ENCODE data around the gene BCORL1.

DNA sequence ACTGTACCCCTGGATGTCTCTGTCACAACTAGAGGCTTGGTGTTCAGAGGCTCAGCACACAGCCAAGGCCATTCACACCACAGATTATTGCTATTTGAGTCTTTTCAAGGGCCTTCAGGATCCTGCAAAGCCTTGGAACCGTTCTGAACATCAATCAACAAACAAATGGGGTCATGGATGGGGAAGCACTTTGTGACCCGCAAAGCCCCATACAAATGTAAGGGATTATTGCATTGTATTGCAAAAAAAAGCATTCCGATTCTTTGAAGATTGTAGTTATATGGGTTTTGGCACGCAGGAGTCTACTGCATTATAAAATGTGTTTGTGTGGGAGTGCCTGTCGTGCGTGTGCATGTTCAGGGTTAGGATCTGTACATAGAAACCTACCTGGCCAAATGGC lies 17.3 kb upstream of the BCORL1 start:
- TF ChIP-seq, protein P1, sequence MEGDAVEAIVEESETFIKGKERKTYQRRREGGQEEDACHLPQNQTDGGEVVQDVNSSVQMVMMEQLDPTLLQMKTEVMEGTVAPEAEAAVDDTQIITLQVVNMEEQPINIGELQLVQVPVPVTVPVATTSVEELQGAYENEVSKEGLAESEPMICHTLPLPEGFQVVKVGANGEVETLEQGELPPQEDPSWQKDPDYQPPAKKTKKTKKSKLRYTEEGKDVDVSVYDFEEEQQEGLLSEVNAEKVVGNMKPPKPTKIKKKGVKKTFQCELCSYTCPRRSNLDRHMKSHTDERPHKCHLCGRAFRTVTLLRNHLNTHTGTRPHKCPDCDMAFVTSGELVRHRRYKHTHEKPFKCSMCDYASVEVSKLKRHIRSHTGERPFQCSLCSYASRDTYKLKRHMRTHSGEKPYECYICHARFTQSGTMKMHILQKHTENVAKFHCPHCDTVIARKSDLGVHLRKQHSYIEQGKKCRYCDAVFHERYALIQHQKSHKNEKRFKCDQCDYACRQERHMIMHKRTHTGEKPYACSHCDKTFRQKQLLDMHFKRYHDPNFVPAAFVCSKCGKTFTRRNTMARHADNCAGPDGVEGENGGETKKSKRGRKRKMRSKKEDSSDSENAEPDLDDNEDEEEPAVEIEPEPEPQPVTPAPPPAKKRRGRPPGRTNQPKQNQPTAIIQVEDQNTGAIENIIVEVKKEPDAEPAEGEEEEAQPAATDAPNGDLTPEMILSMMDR (IDR thresholded peaks at IDR 0.05; ENCODE audit: poor library complexity, severe bottlenecking), result no peak
- TF ChIP-seq EP300 (conservative IDR thresholded peaks at IDR 0.05; ENCODE audit: poor library complexity, severe bottlenecking) (no peak), EZH2 (IDR thresholded peaks at IDR 0.05; ENCODE audit: borderline replicate concordance, insufficient read depth, low read length, poor library complexity, severe bottlenecking) (no peak), MXI1 (conservative IDR thresholded peaks at IDR 0.05; ENCODE audit: poor library complexity, severe bottlenecking) (no peak)

All from neural cell (in vitro differentiated cells).